Retinal pigment epithelial cell (primary cell): ENCODE measurements around the gene AGTPBP1.

Experiments used
- DNase-seq: peaks from one replicate; pipeline ENCODE4 v3.0.0-alpha.2; 2010; ENCODE audit warnings: low read depth
- H3K4me3 ChIP-seq: 2 replicates; pipeline ENCODE4 v1.5.1; 2011; ENCODE audit warnings: mild to moderate bottlenecking, low read length, control low read depth, moderate library complexity
- TF ChIP-seq, protein P1 (sequence below): conservative IDR thresholded peaks from 2 replicates; pipeline ENCODE4 v1.5.1; 2011; ENCODE audit warnings: low read depth, low read length, control low read depth, inconsistent platforms

Gene AGTPBP1

GRCh38 chr9:85658716-85659115 lies 83.0 kb downstream of the AGTPBP1 start:
- no peak for DNase-seq
- TF ChIP-seq, protein P1, sequence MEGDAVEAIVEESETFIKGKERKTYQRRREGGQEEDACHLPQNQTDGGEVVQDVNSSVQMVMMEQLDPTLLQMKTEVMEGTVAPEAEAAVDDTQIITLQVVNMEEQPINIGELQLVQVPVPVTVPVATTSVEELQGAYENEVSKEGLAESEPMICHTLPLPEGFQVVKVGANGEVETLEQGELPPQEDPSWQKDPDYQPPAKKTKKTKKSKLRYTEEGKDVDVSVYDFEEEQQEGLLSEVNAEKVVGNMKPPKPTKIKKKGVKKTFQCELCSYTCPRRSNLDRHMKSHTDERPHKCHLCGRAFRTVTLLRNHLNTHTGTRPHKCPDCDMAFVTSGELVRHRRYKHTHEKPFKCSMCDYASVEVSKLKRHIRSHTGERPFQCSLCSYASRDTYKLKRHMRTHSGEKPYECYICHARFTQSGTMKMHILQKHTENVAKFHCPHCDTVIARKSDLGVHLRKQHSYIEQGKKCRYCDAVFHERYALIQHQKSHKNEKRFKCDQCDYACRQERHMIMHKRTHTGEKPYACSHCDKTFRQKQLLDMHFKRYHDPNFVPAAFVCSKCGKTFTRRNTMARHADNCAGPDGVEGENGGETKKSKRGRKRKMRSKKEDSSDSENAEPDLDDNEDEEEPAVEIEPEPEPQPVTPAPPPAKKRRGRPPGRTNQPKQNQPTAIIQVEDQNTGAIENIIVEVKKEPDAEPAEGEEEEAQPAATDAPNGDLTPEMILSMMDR: no peak
- no peak overlapping the region for H3K4me3 ChIP-seq

- DNase-seq: no peak
- TF ChIP-seq, protein P1: no peak
- H3K4me3 ChIP-seq: no peak overlapping the region
These were observed 88.6 kb downstream of the AGTPBP1 start for GRCh38 chr9:85653153-85653552.

GRCh38 chr9:85647571-85647970 lies 94.2 kb downstream of the AGTPBP1 start:
- DNase-seq: no peak
- H3K4me3 ChIP-seq: no peak overlapping the region
- TF ChIP-seq, protein P1: no peak

- DNase-seq: no peak
- TF ChIP-seq, protein P1: no peak
These were observed 95.7 kb downstream of the AGTPBP1 start for GRCh38 chr9:85645909-85646627.

DNA sequence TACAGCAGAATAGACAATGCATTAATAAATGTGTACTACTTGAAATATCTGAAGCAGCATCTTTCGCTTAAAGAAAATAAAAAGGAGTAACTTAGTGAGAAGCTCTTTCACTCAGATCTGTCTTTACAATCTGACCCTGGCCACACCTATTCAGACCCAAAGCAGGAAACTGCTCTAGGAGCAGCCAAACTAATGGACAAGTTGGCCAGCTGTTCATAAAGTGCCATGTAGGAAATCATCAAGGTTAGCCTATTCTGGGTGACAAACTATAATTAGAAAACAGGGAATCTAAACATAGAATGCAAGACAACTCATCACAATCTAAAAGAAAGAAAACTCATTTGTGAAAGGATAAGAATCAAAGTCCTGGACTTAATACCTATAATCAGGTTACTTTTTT lies 101.3 kb downstream of the AGTPBP1 start:
- H3K4me3 ChIP-seq: no peak overlapping the region
- no peak for DNase-seq
- TF ChIP-seq, protein P1: no peak

More at GRCh38 chr9:85645909-85646627, 95.7 kb downstream of the AGTPBP1 start:
- no peak overlapping the region for H3K4me3 ChIP-seq

- no peak overlapping the region for H3K4me3 ChIP-seq
- no peak for DNase-seq
- TF ChIP-seq, protein P1: no peak
These were observed 102.0 kb downstream of the AGTPBP1 start for GRCh38 chr9:85639675-85640186.

- no peak for DNase-seq
- TF ChIP-seq, protein P1: no peak
These were observed 109.9 kb downstream of the AGTPBP1 start for GRCh38 chr9:85631809-85632208.

More at GRCh38 chr9:85631809-85632208, 109.9 kb downstream of the AGTPBP1 start:
- H3K4me3 ChIP-seq: no peak overlapping the region
